GM12878 (cell line): ENCODE data around the gene PDZD2. TPM values are rescaled to one million over a fixed set of nuclear protein-coding genes. Genes with fewer than 3 reads are reported as not detected.

ENCODE experiments used
- ATAC-seq: fragments of 200-7000 bp; cut with Tn5 transposase; 3 replicates; pipeline ENCODE4 v1.9.1; 2020; ENCODE audit warnings: mild to moderate bottlenecking, moderate library complexity
- BruUV-seq: library from RNA; stranded (reverse); fragments of 400-500 nt; replicated peaks from 2 replicates; lab custom pipeline; 2021; lab: Mats Ljungman, UMichigan
- CTCF ChIA-PET: fragments of 300-600 bp; sonication (Branson Sonifier 250); formaldehyde crosslinking; extraction: SDS; loops from one replicate; lab custom pipeline; 2021; ENCODE audit warnings: inconsistent platforms; lab: Yijun Ruan, JAX
- POLR2A ChIA-PET: fragments of 350-600 bp; formaldehyde crosslinking; extraction: SDS; loops from one replicate; lab custom pipeline; 2021; ENCODE audit warnings: inconsistent platforms; lab: Charles Lee
- RAD21 ChIA-PET: fragments of 300-600 bp; sonication (Branson Sonifier 250); formaldehyde crosslinking; loops from one replicate; lab custom pipeline; 2023; ENCODE audit warnings: antibody characterized with exemption; ENCODE audit not compliant: unreplicated experiment; lab: Charles Lee
- SMC1A ChIA-PET: fragments of 300-600 bp; sonication (Branson Sonifier 250); formaldehyde crosslinking; loops from one replicate; lab custom pipeline; 2023; ENCODE audit not compliant: unreplicated experiment, uncharacterized antibody; lab: Charles Lee
- DNase-seq: peaks from one replicate; pipeline ENCODE4 v3.0.0-alpha.2; 2011; ENCODE audit warnings: low read depth, low spot score
- FAIRE-seq: peaks from 3 replicates; lab custom pipeline; 2011; peaks lifted over from hg19 to GRCh38; lab: Jason Lieb, UNC
- H2AFZ ChIP-seq: 2 replicates; pipeline ENCODE4 v1.6.0; 2011; ENCODE audit warnings: low read depth, low read length, control low read depth; ENCODE audit not compliant: control insufficient read depth
- H3K27ac ChIP-seq: 2 replicates; pipeline ENCODE4 v1.5.1; 2011; ENCODE audit warnings: control low read depth; ENCODE audit not compliant: control insufficient read depth, insufficient read depth
- H3K27me3 ChIP-seq, 2 experiments: replicated peaks in 1 of 2; 2 replicates each; pipeline versions ENCODE4 v1.6.0 to v1.6.1; 2011; ENCODE audit warnings: low read length in 1 of 2; ENCODE audit not compliant: control insufficient read depth in 2 of 2, insufficient read depth in 2 of 2
- H3K36me3 ChIP-seq, 2 experiments: 2 replicates each; pipeline ENCODE4 v1.5.1; 2011; ENCODE audit warnings: low read length in 1 of 2; ENCODE audit not compliant: control insufficient read depth in 2 of 2, insufficient read depth in 2 of 2
- H3K4me1 ChIP-seq: 2 replicates; pipeline ENCODE4 v1.6.1; 2011; ENCODE audit warnings: mild to moderate bottlenecking, low read length, moderate library complexity, mixed read lengths; ENCODE audit not compliant: control insufficient read depth, insufficient read depth
- H3K4me2 ChIP-seq: 2 replicates; pipeline ENCODE4 v1.6.0; 2011; ENCODE audit warnings: control low read depth; ENCODE audit not compliant: control insufficient read depth, insufficient read depth
- H3K4me3 ChIP-seq: fragments of 200-600 bp; sonication (generic); 2 replicates; pipeline ENCODE4 v1.5.1; 2016
- H3K79me2 ChIP-seq: 2 replicates; pipeline ENCODE4 v1.6.0; 2011; ENCODE audit warnings: low read length; ENCODE audit not compliant: control insufficient read depth, insufficient read depth
- H3K9ac ChIP-seq: 2 replicates; pipeline ENCODE4 v1.8.0; 2011; ENCODE audit warnings: low read length, control low read depth, mixed read lengths; ENCODE audit not compliant: control insufficient read depth, insufficient read depth
- H3K9me3 ChIP-seq: replicated peaks from 3 replicates; pipeline ENCODE4 v1.5.1; 2011; ENCODE audit warnings: mild to moderate bottlenecking, low read length; ENCODE audit not compliant: control insufficient read depth, insufficient read depth
- H4K20me1 ChIP-seq: 2 replicates; pipeline ENCODE4 v1.6.0; 2011; ENCODE audit not compliant: control insufficient read depth, insufficient read depth
- CREM ChIP-seq: IDR thresholded peaks from 2 replicates; pipeline ENCODE4 v1.6.1; 2014; ENCODE audit warnings: antibody characterized with exemption, low read depth
- E2F8 ChIP-seq: fragments of 450-650 bp; IDR thresholded peaks from 2 replicates; pipeline ENCODE4 v1.6.1; 2018; ENCODE audit warnings: mild to moderate bottlenecking, low read depth, moderate library complexity; ENCODE audit not compliant: partially characterized antibody
- EGR1 ChIP-seq, 2 experiments: IDR thresholded peaks; 1 replicate in 1 of 2; 2 replicates in 1 of 2; pipeline ENCODE4 v1.6.1; 2011 to 2012; ENCODE audit warnings: low read depth in 2 of 2, low read length in 2 of 2, borderline replicate concordance in 1 of 2, mild to moderate bottlenecking in 1 of 2, moderate library complexity in 1 of 2
- ETV6 ChIP-seq, 2 experiments: fragments of 450-650 bp in 1 of 2; IDR thresholded peaks in 1 of 2; conservative IDR thresholded peaks in 1 of 2; 2 replicates each; pipeline ENCODE4 v1.6.1; 2014; ENCODE audit warnings: antibody characterized with exemption in 1 of 2, borderline replicate concordance in 1 of 2, low read depth in 1 of 2, mild to moderate bottlenecking in 1 of 2, moderate library complexity in 1 of 2
- NR2C2 ChIP-seq: IDR thresholded peaks from 2 replicates; pipeline ENCODE4 v1.6.1; 2011; ENCODE audit warnings: borderline replicate concordance, low read depth; ENCODE audit not compliant: control insufficient read depth, insufficient read length
- POLR2AphosphoS2 ChIP-seq: IDR thresholded peaks from 2 replicates; pipeline ENCODE4 v1.6.1; 2011; ENCODE audit warnings: low read depth, mild to moderate bottlenecking, low read length, improper control_type of control experiment, moderate library complexity
- SMAD5 ChIP-seq: IDR thresholded peaks from 2 replicates; pipeline ENCODE4 v1.6.1; 2016; ENCODE audit warnings: antibody characterized with exemption, low read depth
- SUZ12 ChIP-seq: fragments of 200-600 bp; sonication (generic); IDR thresholded peaks from one replicate; pipeline ENCODE4 v1.6.1; 2018; ENCODE audit warnings: antibody characterized with exemption, mild to moderate bottlenecking; ENCODE audit not compliant: unreplicated experiment
- WGBS: methylation state at CpG from one replicate; pipeline ENCODE4 v1.1.6; 2016; ENCODE audit warnings: low lambda C conversion rate; ENCODE audit not compliant: insufficient replicate concordance, insufficient coverage; ENCODE audit errors: missing lambda C conversion rate; 5-methylcytosine and 5-hydroxymethylcytosine counted together
- in situ Hi-C: fragments of 300-500 bp; cut with MboI; formaldehyde crosslinking; loops from 9 replicates; pipeline ENCODE4 v1.14.3; 2018; ENCODE audit warnings: mixed read lengths
- intact Hi-C: fragments of 100-400 bp; cut with micrococcal nuclease; formaldehyde crosslinking; loops from one replicate; pipeline ENCODE4 v1.14.2; 2022; ENCODE audit not compliant: unreplicated experiment
- polyA plus RNA-seq, 11 experiments: library from polyadenylated mRNA; depleted of rRNA in 4 of 11; unstranded in 6 of 11; stranded (reverse) in 5 of 11; fragments of >200 nt; fragmentation: Nextera tagmentation in 4 of 11; fragmentation: Illumina TruSeq in 1 of 11; extraction: Ambion mirVana in 4 of 11; extraction: Trizol in 1 of 11; gene quantifications; 1 replicate in 1 of 11; 2 replicates in 10 of 11; pipeline versions ENCODE4 v1.2.1 to v1.2.3, GENCODE V29; 2011 to 2016; ENCODE audit warnings: inconsistent platforms in 2 of 11, missing spikeins in 2 of 11, low read depth in 1 of 11
- total RNA-seq, 4 experiments: library from RNA; depleted of rRNA in 3 of 4; stranded (reverse); fragments of >200 nt in 3 of 4; fragmentation: Illumina TruSeq in 1 of 4; extraction: Trizol in 1 of 4; gene quantifications; 2 replicates each; pipeline versions ENCODE4 v1.2.1 to v1.2.3, GENCODE V29; 2013 to 2021
- TF ChIP-seq, protein P1 (sequence below): fragments of 450-650 bp; IDR thresholded peaks from 2 replicates; pipeline ENCODE4 v1.6.1; 2017; ENCODE audit warnings: low read depth, mild to moderate bottlenecking, moderate library complexity

PDZD2 gene
- total and polyA plus RNA-seq, 10 of the 15 experiments (the other 5 are each of a cell fraction or from before 2014, with no cell fraction given) = 0.01 to 0.58 (median 0.29) TPM; not detected in 3

DNA sequence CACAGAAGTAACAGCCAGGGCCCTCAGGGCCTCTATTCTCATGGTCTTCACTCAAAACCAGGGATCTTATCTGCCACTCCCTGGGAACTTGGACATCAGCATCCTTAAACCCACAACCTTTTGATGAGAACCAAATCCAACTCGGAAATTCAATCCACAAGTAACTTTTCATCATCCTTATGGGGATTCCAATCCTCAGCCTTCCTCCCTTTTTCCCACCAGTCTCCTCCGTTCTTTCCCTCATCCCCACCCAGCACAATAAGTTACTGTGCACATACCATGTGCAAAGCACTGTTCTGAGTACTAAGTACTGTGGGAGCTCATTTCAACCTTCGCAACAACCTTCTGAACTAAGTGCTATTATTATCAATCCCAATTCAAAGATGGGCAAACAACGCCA is 518.1 kb downstream of the PDZD2 start:
- H2AFZ ChIP-seq = no peak overlapping the region
- intact Hi-C loops (no loop called here), in situ Hi-C loops (no loop called here)
- peaks cover 36% of the 10 kb centered on the region for H3K4me1 ChIP-seq
- H3K27ac ChIP-seq = no peak overlapping the region
- no peak for TF ChIP-seq ETV6 (conservative IDR thresholded peaks at IDR 0.05 in 1 of 2, IDR thresholded peaks at IDR 0.05 in 1 of 2; ENCODE audit: borderline replicate concordance in 1 of 2, low read depth in 1 of 2)
- TF ChIP-seq POLR2AphosphoS2 = no peak
- TF ChIP-seq SUZ12 = no peak
- TF ChIP-seq NR2C2 = no peak
- TF ChIP-seq CREM = no peak
- no peak for TF ChIP-seq SMAD5
- TF ChIP-seq, protein P1, sequence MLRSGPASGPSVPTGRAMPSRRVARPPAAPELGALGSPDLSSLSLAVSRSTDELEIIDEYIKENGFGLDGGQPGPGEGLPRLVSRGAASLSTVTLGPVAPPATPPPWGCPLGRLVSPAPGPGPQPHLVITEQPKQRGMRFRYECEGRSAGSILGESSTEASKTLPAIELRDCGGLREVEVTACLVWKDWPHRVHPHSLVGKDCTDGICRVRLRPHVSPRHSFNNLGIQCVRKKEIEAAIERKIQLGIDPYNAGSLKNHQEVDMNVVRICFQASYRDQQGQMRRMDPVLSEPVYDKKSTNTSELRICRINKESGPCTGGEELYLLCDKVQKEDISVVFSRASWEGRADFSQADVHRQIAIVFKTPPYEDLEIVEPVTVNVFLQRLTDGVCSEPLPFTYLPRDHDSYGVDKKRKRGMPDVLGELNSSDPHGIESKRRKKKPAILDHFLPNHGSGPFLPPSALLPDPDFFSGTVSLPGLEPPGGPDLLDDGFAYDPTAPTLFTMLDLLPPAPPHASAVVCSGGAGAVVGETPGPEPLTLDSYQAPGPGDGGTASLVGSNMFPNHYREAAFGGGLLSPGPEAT = no peak
- TF ChIP-seq E2F8 = no peak
- TF ChIP-seq EGR1 (IDR thresholded peaks at IDR 0.05; ENCODE audit: borderline replicate concordance in 1 of 2, low read depth in 2 of 2, low read length in 2 of 2) = no peak
- no peaks in the 10 kb centered on the region for H3K27me3 ChIP-seq
- ATAC-seq (no peak), DNase-seq (no peak), FAIRE-seq (no peak)
- ChIA-PET RAD21 (no interaction called here), CTCF (interaction anchor here (1.0 kb wide), 1 partner anchor 15 kb away, joined by 3 read pairs; no protein-coding TSS in a partner anchor), SMC1A (interaction anchor here (0.6 to 1.6 kb wide), 4 partner anchors 9 to 333 kb away, joined by 3 to 4 read pairs (median 4); no protein-coding TSS in a partner anchor), POLR2A (no interaction called here)
- H3K36me3 ChIP-seq = peaks cover 0 to 22% of the 10 kb centered on the region in 2 experiments; a peak in 2 of 4 replicates
- no peak overlapping the region for H3K4me2 ChIP-seq
- WGBS = 100% methylated on average over 4 of the region's 4 CpGs
- H4K20me1 ChIP-seq = peaks cover 4% of the 10 kb centered on the region; the same call in 1 of the 2 replicates
- H3K9me3 ChIP-seq = no peaks in the 10 kb centered on the region
- H3K9ac ChIP-seq = no peak overlapping the region
- no peak overlapping the region for H3K4me3 ChIP-seq
- BruUV-seq = no TSS peak
- peaks cover 88% of the 10 kb centered on the region for H3K79me2 ChIP-seq
